Left ventricle myocardium inferior (tissue), 1 donor: Measurements from ENCODE around the gene MBTD1. TPM values are rescaled to one million over a fixed set of nuclear protein-coding genes. Genes with fewer than 3 reads are reported as not detected.

Experiments
- DNase-seq: peaks from one replicate; pipeline ENCODE4 v3.0.0-alpha.2; 2020
- H3K27ac ChIP-seq: fragments of 200-600 bp; replicated peaks from 2 replicates; pipeline ENCODE4 v1.8.0; 2021
- H3K27me3 ChIP-seq: fragments of 200-600 bp; 2 replicates; pipeline ENCODE4 v1.8.0; 2021; ENCODE audit warnings: low read depth
- H3K36me3 ChIP-seq: fragments of 200-600 bp; 2 replicates; pipeline ENCODE4 v1.8.0; 2021
- H3K4me1 ChIP-seq: fragments of 200-600 bp; 2 replicates; pipeline ENCODE4 v1.8.0; 2021
- H3K4me3 ChIP-seq: fragments of 200-600 bp; 2 replicates; pipeline ENCODE4 v1.8.0; 2021; ENCODE audit warnings: mild to moderate bottlenecking, moderate library complexity
- H3K9me3 ChIP-seq: fragments of 200-600 bp; replicated peaks from 2 replicates; pipeline ENCODE4 v1.8.0; 2021
- intact Hi-C: fragments of 100-400 bp; cut with micrococcal nuclease; formaldehyde crosslinking; loops from one replicate; pipeline ENCODE4 v1.11.0; 2022
- total RNA-seq: library from RNA; stranded (reverse); fragmentation: NEBNext Ultra II Directional; extraction: Animal tissue kit (Norgen Biotek cat#: 25700); gene quantifications from one replicate; pipeline ENCODE4 v1.2.1, GENCODE V29; 2021
- TF ChIP-seq, protein P1 (sequence below): fragments of 200-600 bp; IDR thresholded peaks from 2 replicates; pipeline ENCODE4 v1.8.0; 2021; ENCODE audit warnings: antibody characterized with exemption, mild to moderate bottlenecking, borderline replicate concordance
- donor health status: DM: no; HTN: yes; CAD: no; lungs with severe emphysema.

Gene MBTD1
- total RNA-seq, 1 donor from 2014 or later, result 5.4 TPM

- Histone ChIP-seq H3K4me3 (no peak overlapping the region), H3K27ac (no peak overlapping the region), H3K36me3 (no peaks in the 10 kb centered on the region), H3K9me3 (no peaks in the 10 kb centered on the region), H3K27me3 (no peaks in the 10 kb centered on the region), H3K4me1 (no peaks in the 10 kb centered on the region)
- intact Hi-C loops, result no loop called here
- TF ChIP-seq, protein P1, sequence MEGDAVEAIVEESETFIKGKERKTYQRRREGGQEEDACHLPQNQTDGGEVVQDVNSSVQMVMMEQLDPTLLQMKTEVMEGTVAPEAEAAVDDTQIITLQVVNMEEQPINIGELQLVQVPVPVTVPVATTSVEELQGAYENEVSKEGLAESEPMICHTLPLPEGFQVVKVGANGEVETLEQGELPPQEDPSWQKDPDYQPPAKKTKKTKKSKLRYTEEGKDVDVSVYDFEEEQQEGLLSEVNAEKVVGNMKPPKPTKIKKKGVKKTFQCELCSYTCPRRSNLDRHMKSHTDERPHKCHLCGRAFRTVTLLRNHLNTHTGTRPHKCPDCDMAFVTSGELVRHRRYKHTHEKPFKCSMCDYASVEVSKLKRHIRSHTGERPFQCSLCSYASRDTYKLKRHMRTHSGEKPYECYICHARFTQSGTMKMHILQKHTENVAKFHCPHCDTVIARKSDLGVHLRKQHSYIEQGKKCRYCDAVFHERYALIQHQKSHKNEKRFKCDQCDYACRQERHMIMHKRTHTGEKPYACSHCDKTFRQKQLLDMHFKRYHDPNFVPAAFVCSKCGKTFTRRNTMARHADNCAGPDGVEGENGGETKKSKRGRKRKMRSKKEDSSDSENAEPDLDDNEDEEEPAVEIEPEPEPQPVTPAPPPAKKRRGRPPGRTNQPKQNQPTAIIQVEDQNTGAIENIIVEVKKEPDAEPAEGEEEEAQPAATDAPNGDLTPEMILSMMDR, result no peak
- DNase-seq, result no peak
Measured at GRCh38 chr17:51142597-51142996, 117.3 kb downstream of the MBTD1 start.

- Histone ChIP-seq H3K27me3 (no peaks in the 10 kb centered on the region), H3K4me3 (no peak overlapping the region), H3K4me1 (peaks cover 20% of the 10 kb centered on the region), H3K36me3 (no peaks in the 10 kb centered on the region), H3K27ac (no peak overlapping the region), H3K9me3 (no peaks in the 10 kb centered on the region)
- DNase-seq, result no peak
- intact Hi-C loops, result no loop called here
- TF ChIP-seq, protein P1, result no peak
Measured at GRCh38 chr17:51135956-51136355, 123.9 kb downstream of the MBTD1 start.

- H3K27me3 ChIP-seq, result no peaks in the 10 kb centered on the region
- H3K27ac ChIP-seq, result peak overlapping the region; percentile 84
- DNase-seq, result no peak
- H3K36me3 ChIP-seq, result no peaks in the 10 kb centered on the region
- H3K4me3 ChIP-seq, result no peak overlapping the region
- H3K4me1 ChIP-seq, result peaks cover 20% of the 10 kb centered on the region
- no peaks in the 10 kb centered on the region for H3K9me3 ChIP-seq
- intact Hi-C loops, result no loop called here
- TF ChIP-seq, protein P1, result no peak
Measured at GRCh38 chr17:51133365-51133764, 126.5 kb downstream of the MBTD1 start.

DNA sequence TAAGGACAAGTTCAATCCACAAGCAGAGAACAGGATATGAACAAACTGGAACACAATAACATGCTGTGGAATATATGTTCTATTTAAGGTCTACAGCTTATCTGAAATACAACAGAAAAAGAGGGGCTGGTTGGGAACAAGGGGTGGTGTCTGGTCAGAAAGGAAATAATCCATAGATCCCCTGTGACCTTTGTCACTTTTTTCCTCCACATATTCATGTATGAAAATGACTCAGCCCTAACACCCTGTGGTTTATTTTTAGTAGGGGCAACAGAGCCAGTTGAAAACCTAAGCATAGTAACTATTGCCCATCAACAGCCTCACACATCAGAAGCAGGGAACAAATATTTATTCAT lies 126.9 kb downstream of the MBTD1 start:
- TF ChIP-seq, protein P1, result no peak
- Histone ChIP-seq H3K4me3 (no peak overlapping the region), H3K36me3 (no peaks in the 10 kb centered on the region), H3K9me3 (no peaks in the 10 kb centered on the region), H3K4me1 (peaks cover 20% of the 10 kb centered on the region), H3K27me3 (no peaks in the 10 kb centered on the region), H3K27ac (peak overlapping the region; percentile 84)
- intact Hi-C loops, result no loop called here
- no peak for DNase-seq

GRCh38 chr17:51128076-51128475 lies 131.8 kb downstream of the MBTD1 start:
- Histone ChIP-seq H3K4me3 (no peak overlapping the region), H3K36me3 (no peaks in the 10 kb centered on the region), H3K9me3 (no peaks in the 10 kb centered on the region), H3K27me3 (no peaks in the 10 kb centered on the region), H3K4me1 (peaks cover 23% of the 10 kb centered on the region), H3K27ac (peak overlapping the region; percentile 5)
- TF ChIP-seq, protein P1, result no peak
- intact Hi-C loops, result no loop called here
- no peak for DNase-seq

Other genes starting within 250 kb of the MBTD1 start
- gene SPAG9, start 139.2 kb downstream of the MBTD1 start, total RNA-seq, result 43.8 TPM
- gene NME1, start 106.5 kb downstream of the MBTD1 start, total RNA-seq, result 18.9 TPM
- 220 TPM for gene NME2, start 93.6 kb downstream of the MBTD1 start, total RNA-seq
- gene UTP18, start 497 bp upstream of the MBTD1 start, total RNA-seq, result 6.8 TPM